OCI-LY1 (cell line): ENCODE data around the gene ENTPD2.

Source experiments
- H2AFZ ChIP-seq: fragments of 200-600 bp; sonication (generic), shearing (Covaris generic); 2 replicates; pipeline ENCODE4 v1.6.0; 2014; ENCODE audit warnings: antibody characterized with exemption, mild to moderate bottlenecking, low read length
- H3F3A ChIP-seq: fragments of 200-600 bp; sonication (generic), shearing (Covaris generic); 2 replicates; pipeline ENCODE4 v1.6.0; 2014; ENCODE audit warnings: mild to moderate bottlenecking, antibody characterized with exemption, low read length, moderate library complexity; ENCODE audit not compliant: insufficient read depth
- H3K27ac ChIP-seq: fragments of 200-600 bp; sonication (generic); 2 replicates; pipeline ENCODE4 v1.5.1; 2014; ENCODE audit warnings: low read length, mixed run types, mild to moderate bottlenecking, low read depth; ENCODE audit not compliant: poor library complexity, severe bottlenecking
- H3K27me3 ChIP-seq: fragments of 200-600 bp; sonication (generic); 2 replicates; pipeline ENCODE4 v1.6.0; 2014; ENCODE audit warnings: antibody characterized with exemption, mild to moderate bottlenecking, low read length, moderate library complexity; ENCODE audit not compliant: insufficient read depth
- H3K36me3 ChIP-seq: fragments of 200-600 bp; sonication (generic); 2 replicates; pipeline ENCODE4 v1.6.1; 2014; ENCODE audit warnings: mild to moderate bottlenecking, antibody characterized with exemption, low read length, moderate library complexity, mixed read lengths; ENCODE audit not compliant: insufficient read depth
- H3K4me1 ChIP-seq: fragments of 200-600 bp; sonication (generic); 2 replicates; pipeline ENCODE4 v1.5.1; 2014; ENCODE audit warnings: mild to moderate bottlenecking, low read length, moderate library complexity; ENCODE audit not compliant: insufficient read depth, severe bottlenecking
- H3K4me2 ChIP-seq: fragments of 200-600 bp; sonication (generic), shearing (Covaris generic); 2 replicates; pipeline ENCODE4 v1.6.1; 2014; ENCODE audit warnings: low read length
- H3K4me3 ChIP-seq: fragments of 200-600 bp; sonication (generic); 2 replicates; pipeline ENCODE4 v1.5.1; 2014; ENCODE audit warnings: low read length, low read depth, mild to moderate bottlenecking, mixed read lengths; ENCODE audit not compliant: poor library complexity, severe bottlenecking
- H3K79me2 ChIP-seq: fragments of 200-600 bp; shearing (Covaris generic); 2 replicates; pipeline ENCODE4 v1.6.1; 2016; ENCODE audit warnings: mixed run types, low read length, mixed read lengths; ENCODE audit not compliant: insufficient read depth
- H3K9ac ChIP-seq: fragments of 200-600 bp; sonication (generic), shearing (Covaris generic); 2 replicates; pipeline ENCODE4 v1.6.1; 2014; ENCODE audit warnings: mild to moderate bottlenecking, low read length, mixed read lengths
- H3K9me2 ChIP-seq: fragments of 200-600 bp; sonication (generic), shearing (Covaris generic); 2 replicates; pipeline ENCODE4 v1.6.1; 2014; ENCODE audit warnings: low read depth, mild to moderate bottlenecking, low read length, mixed read lengths
- H3K9me3 ChIP-seq: fragments of 200-600 bp; shearing (Covaris generic); 2 replicates; pipeline ENCODE4 v1.6.1; 2014; ENCODE audit warnings: low read length, mixed read lengths
- H4K20me1 ChIP-seq: fragments of 200-600 bp; sonication (generic), shearing (Covaris generic); 2 replicates; pipeline ENCODE4 v1.6.0; 2016; ENCODE audit warnings: mild to moderate bottlenecking, low read length; ENCODE audit not compliant: insufficient read depth
- CTCF ChIP-seq: fragments of 200-600 bp; sonication (generic), shearing (Covaris generic); IDR thresholded peaks from 2 replicates; pipeline ENCODE4 v1.5.1; 2017; ENCODE audit warnings: mild to moderate bottlenecking, antibody characterized with exemption, low read length, moderate library complexity, mixed read lengths
- EZH2 ChIP-seq: fragments of 200-600 bp; sonication (generic), shearing (Covaris generic); IDR thresholded peaks from 2 replicates; pipeline ENCODE4 v1.8.0; 2017; ENCODE audit warnings: borderline replicate concordance, mixed run types, mild to moderate bottlenecking, antibody characterized with exemption, low read length, moderate library complexity, mixed read lengths

The ENTPD2 gene

DNA sequence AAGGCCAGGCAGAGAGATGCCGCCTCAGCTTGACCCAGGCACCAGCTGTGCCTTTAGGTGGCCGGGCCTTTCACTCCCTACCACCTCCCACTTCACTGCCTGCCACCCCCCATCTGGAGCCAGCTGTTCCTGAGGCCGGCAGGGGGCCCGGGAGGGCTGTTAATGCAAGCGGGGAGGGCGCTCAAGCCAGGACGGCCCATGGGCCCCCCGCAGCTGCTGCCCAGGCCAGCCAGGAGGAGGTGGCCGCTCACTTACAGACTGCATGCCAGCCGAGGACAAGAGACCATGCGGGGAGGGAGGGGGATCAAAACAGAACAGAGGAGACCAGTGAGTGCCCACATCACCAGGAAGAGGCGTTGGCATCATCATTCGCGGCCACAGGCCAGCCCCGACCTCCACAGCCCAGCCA, 30.3 kb downstream of the ENTPD2 start:
- no peaks in the 10 kb centered on the region for H4K20me1 ChIP-seq
- no peaks in the 10 kb centered on the region for H3K36me3 ChIP-seq
- TF ChIP-seq EZH2 (no peak), CTCF (no peak)
- H3K9me2 ChIP-seq: no peaks in the 10 kb centered on the region
- no peak overlapping the region for H3K27ac ChIP-seq
- no peak overlapping the region for H3K4me3 ChIP-seq
- no peaks in the 10 kb centered on the region for H3K9me3 ChIP-seq
- no peak overlapping the region for H3K9ac ChIP-seq
- H3K4me2 ChIP-seq: no peak overlapping the region
- no peaks in the 10 kb centered on the region for H3K79me2 ChIP-seq
- no peaks in the 10 kb centered on the region for H3F3A ChIP-seq
- H3K27me3 ChIP-seq: peaks cover 7% of the 10 kb centered on the region
- no peak overlapping the region for H2AFZ ChIP-seq
- peaks cover 13% of the 10 kb centered on the region for H3K4me1 ChIP-seq

GRCh38 chr9:137023157-137023556, 30.7 kb downstream of the ENTPD2 start:
- no peaks in the 10 kb centered on the region for H3K36me3 ChIP-seq
- no peaks in the 10 kb centered on the region for H3K9me2 ChIP-seq
- peaks cover 10% of the 10 kb centered on the region for H3K4me1 ChIP-seq
- H3K79me2 ChIP-seq: no peaks in the 10 kb centered on the region
- no peak overlapping the region for H3K4me2 ChIP-seq
- peaks cover 7% of the 10 kb centered on the region for H3K27me3 ChIP-seq
- TF ChIP-seq CTCF: no peak
- TF ChIP-seq EZH2: no peak
- no peak overlapping the region for H3K9ac ChIP-seq
- H2AFZ ChIP-seq: no peak overlapping the region
- no peaks in the 10 kb centered on the region for H3F3A ChIP-seq
- H3K9me3 ChIP-seq: no peaks in the 10 kb centered on the region
- no peak overlapping the region for H3K27ac ChIP-seq
- H3K4me3 ChIP-seq: no peak overlapping the region
- no peaks in the 10 kb centered on the region for H4K20me1 ChIP-seq

GRCh38 chr9:137022662-137023008, 31.2 kb downstream of the ENTPD2 start:
- no peak overlapping the region for H3K9ac ChIP-seq
- no peaks in the 10 kb centered on the region for H3K36me3 ChIP-seq
- no peaks in the 10 kb centered on the region for H3K9me2 ChIP-seq
- H3K4me2 ChIP-seq: no peak overlapping the region
- TF ChIP-seq EZH2 (no peak), CTCF (no peak)
- H3K9me3 ChIP-seq: no peaks in the 10 kb centered on the region
- H2AFZ ChIP-seq: no peak overlapping the region
- H4K20me1 ChIP-seq: no peaks in the 10 kb centered on the region
- H3K27ac ChIP-seq: no peak overlapping the region
- no peaks in the 10 kb centered on the region for H3K79me2 ChIP-seq
- H3K4me1 ChIP-seq: peaks cover 10% of the 10 kb centered on the region
- no peaks in the 10 kb centered on the region for H3F3A ChIP-seq
- peaks cover 7% of the 10 kb centered on the region for H3K27me3 ChIP-seq
- H3K4me3 ChIP-seq: no peak overlapping the region
